Neuronal stem cell (in vitro differentiated cells): ENCODE results near the gene RRP1B.
"Not testable (repeated sequence)": the region's sequence is repeated elsewhere in the genome, so short reads cannot be mapped to it uniquely, and the experiment has no call there.

ENCODE experiments used
- DNase-seq: peaks from one replicate; pipeline ENCODE4 v3.0.0-alpha.2; 2013; ENCODE audit warnings: low spot score
- H2AFZ ChIP-seq: one replicate; pipeline ENCODE4 v1.6.1; 2013; ENCODE audit warnings: mild to moderate bottlenecking, low read length, inconsistent platforms
- H2AK5ac ChIP-seq: 2 replicates; pipeline ENCODE4 v1.6.1; 2013; ENCODE audit warnings: low read depth, mild to moderate bottlenecking, inconsistent platforms, low read length, moderate library complexity, mixed read lengths
- H2BK120ac ChIP-seq: 2 replicates; pipeline ENCODE4 v1.6.1; 2013; ENCODE audit warnings: low read depth, mild to moderate bottlenecking, inconsistent platforms, low read length, moderate library complexity, mixed read lengths
- H2BK12ac ChIP-seq: one replicate; pipeline ENCODE4 v1.6.1; 2013; ENCODE audit warnings: low read length, inconsistent platforms
- H2BK15ac ChIP-seq: 2 replicates; pipeline ENCODE4 v1.6.1; 2013; ENCODE audit warnings: mild to moderate bottlenecking, low read length, inconsistent platforms, mixed read lengths
- H2BK5ac ChIP-seq: one replicate; pipeline ENCODE4 v1.6.1; 2013; ENCODE audit warnings: inconsistent platforms, mild to moderate bottlenecking, low read length, moderate library complexity
- H3K14ac ChIP-seq: one replicate; pipeline ENCODE4 v1.6.1; 2013; ENCODE audit warnings: low read length, inconsistent platforms
- H3K18ac ChIP-seq: 2 replicates; pipeline ENCODE4 v1.6.1; 2013; ENCODE audit warnings: low read length, inconsistent platforms
- H3K23ac ChIP-seq: 2 replicates; pipeline ENCODE4 v1.6.1; 2013; ENCODE audit warnings: low read depth, mild to moderate bottlenecking, mixed read lengths, low read length, inconsistent platforms; ENCODE audit not compliant: poor library complexity
- H3K27ac ChIP-seq: replicated peaks from 3 replicates; pipeline ENCODE4 v1.5.1; 2013; ENCODE audit warnings: low read length, inconsistent platforms
- H3K27me3 ChIP-seq, 3 experiments: 2 replicates each; pipeline ENCODE4 v1.6.1; 2013; ENCODE audit warnings: low read length in 3 of 3, mild to moderate bottlenecking in 2 of 3, inconsistent platforms in 1 of 3, low read depth in 1 of 3, mixed read lengths in 1 of 3, moderate library complexity in 1 of 3; ENCODE audit not compliant: control insufficient read depth in 3 of 3, insufficient read depth in 3 of 3
- H3K36me3 ChIP-seq, 2 donors: replicated peaks in 1 of 2; 2 replicates each; pipeline ENCODE4 v1.6.1; 2013; ENCODE audit warnings: low read length in 2 of 2; ENCODE audit not compliant: control insufficient read depth in 2 of 2, insufficient read depth in 2 of 2
- H3K4ac ChIP-seq: 2 replicates; pipeline ENCODE4 v1.6.1; 2013; ENCODE audit warnings: inconsistent platforms, mild to moderate bottlenecking, low read length, moderate library complexity
- H3K4me1 ChIP-seq, 2 donors: 1 replicate in 1 of 2; 2 replicates in 1 of 2; pipeline ENCODE4 v1.6.1; 2013; ENCODE audit warnings: low read length in 2 of 2, low read depth in 1 of 2; ENCODE audit not compliant: control insufficient read depth in 2 of 2, insufficient read depth in 1 of 2
- H3K4me2 ChIP-seq: one replicate; pipeline ENCODE4 v1.6.1; 2013; ENCODE audit warnings: mild to moderate bottlenecking, low read length, inconsistent platforms; ENCODE audit not compliant: insufficient read depth, poor library complexity, severe bottlenecking
- H3K4me3 ChIP-seq, 2 donors: 2 replicates each; pipeline ENCODE4 v1.5.1; 2013; ENCODE audit warnings: low read length in 2 of 2, mild to moderate bottlenecking in 2 of 2, inconsistent platforms in 1 of 2, moderate library complexity in 1 of 2
- H3K79me1 ChIP-seq: one replicate; pipeline ENCODE4 v1.6.1; 2013; ENCODE audit warnings: low read depth, mild to moderate bottlenecking, inconsistent platforms, low read length, moderate library complexity
- H3K9ac ChIP-seq: one replicate; pipeline ENCODE4 v1.6.1; 2013; ENCODE audit warnings: mild to moderate bottlenecking, low read depth, low read length, inconsistent platforms; ENCODE audit not compliant: poor library complexity
- H3K9me3 ChIP-seq, 2 donors: replicated peaks in 1 of 2; 2 replicates each; pipeline versions ENCODE3 to v1.6.1; 2013; ENCODE audit warnings: low read length in 2 of 2, mild to moderate bottlenecking in 2 of 2, inconsistent platforms in 1 of 2, low read depth in 1 of 2, mixed read lengths in 1 of 2, moderate library complexity in 1 of 2; ENCODE audit not compliant: control insufficient read depth in 2 of 2, insufficient read depth in 1 of 2
- H4K8ac ChIP-seq: one replicate; pipeline ENCODE4 v1.6.1; 2013; ENCODE audit warnings: low read depth, mild to moderate bottlenecking, inconsistent platforms, low read length, moderate library complexity
- H4K91ac ChIP-seq: one replicate; pipeline ENCODE4 v1.6.1; 2013; ENCODE audit warnings: low read length, low read depth, mild to moderate bottlenecking, inconsistent platforms; ENCODE audit not compliant: poor library complexity
- WGBS, 2 donors: extraction: QIAGEN DNeasy Blood & Tissue Kit; methylation state at CpG; one replicate each; pipeline ENCODE4 v1.1.7; 2013; ENCODE audit warnings: missing lambda C conversion rate in 2 of 2, mixed read lengths in 1 of 2; ENCODE audit not compliant: insufficient read length in 2 of 2, insufficient replicate concordance in 1 of 2; ENCODE audit errors: extremely low coverage in 2 of 2; 5-methylcytosine and 5-hydroxymethylcytosine counted together

Gene RRP1B

GRCh38 chr21:43694437-43695079 is 35.2 kb downstream of the RRP1B start:
- Histone ChIP-seq H3K18ac (no peak overlapping the region), H4K91ac (no peak overlapping the region), H3K4ac (no peak overlapping the region), H3K27ac (no peak overlapping the region), H3K36me3 (peaks cover 45 to 78% of the 10 kb centered on the region in 2 donors), H3K4me3 (no peak overlapping the region), H3K9me3 (no peaks in the 10 kb centered on the region), H3K23ac (peak overlapping the region; percentile 43), H3K14ac (no peak overlapping the region), H2BK5ac (no peak overlapping the region), H3K4me2 (peak overlapping the region; percentile 3), H3K9ac (no peak overlapping the region), H3K79me1 (peaks cover 5% of the 10 kb centered on the region), H2AK5ac (no peak overlapping the region), H4K8ac (no peak overlapping the region), H2BK15ac (no peak overlapping the region), H3K4me1 (peaks cover 0 to 1% of the 10 kb centered on the region in 2 donors), H2BK12ac (no peak overlapping the region), H2AFZ (no peak overlapping the region), H2BK120ac (no peak overlapping the region), H3K27me3 (no peaks in the 10 kb centered on the region)
- DNase-seq = no peak
- no CpG with 5 or more reads among the region's 27 CpGs for WGBS, 2 donors

- H3K4ac ChIP-seq = no peak overlapping the region
- no peak overlapping the region for H2AFZ ChIP-seq
- no peak overlapping the region for H3K4me2 ChIP-seq
- no peak overlapping the region for H3K27ac ChIP-seq
- no CpG with 5 or more reads among the region's 17 CpGs for WGBS, 2 donors
- H3K27me3 ChIP-seq = no peaks in the 10 kb centered on the region
- H4K8ac ChIP-seq = no peak overlapping the region
- no peak overlapping the region for H3K18ac ChIP-seq
- H3K4me3 ChIP-seq = no peak overlapping the region
- no peak for DNase-seq
- H3K23ac ChIP-seq = peak overlapping the region; percentile 91
- no peak overlapping the region for H2BK120ac ChIP-seq
- no peak overlapping the region for H2BK12ac ChIP-seq
- H2BK5ac ChIP-seq = no peak overlapping the region
- H3K14ac ChIP-seq = peak overlapping the region; percentile 38
- no peak overlapping the region for H3K9ac ChIP-seq
- peaks cover 5% of the 10 kb centered on the region for H3K79me1 ChIP-seq
- H3K9me3 ChIP-seq = no peaks in the 10 kb centered on the region
- no peak overlapping the region for H2BK15ac ChIP-seq
- H2AK5ac ChIP-seq = no peak overlapping the region
- peaks cover 0 to 9% of the 10 kb centered on the region in 2 donors for H3K4me1 ChIP-seq
- H3K36me3 ChIP-seq = peaks cover 32 to 62% of the 10 kb centered on the region in 2 donors
- no peak overlapping the region for H4K91ac ChIP-seq
Measured at GRCh38 chr21:43696214-43696613, 36.9 kb downstream of the RRP1B start.

GRCh38 chr21:43697758-43698643 is 38.6 kb downstream of the RRP1B start:
- no peak overlapping the region for H4K91ac ChIP-seq
- peaks cover 5% of the 10 kb centered on the region for H3K79me1 ChIP-seq
- no peak overlapping the region for H3K9ac ChIP-seq
- no peaks in the 10 kb centered on the region for H3K9me3 ChIP-seq
- H3K18ac ChIP-seq = no peak overlapping the region
- no peak overlapping the region for H3K27ac ChIP-seq
- no CpG with 5 or more reads among the region's 11 CpGs for whole genome bisulfite sequencing, 2 donors
- H3K4me2 ChIP-seq = no peak overlapping the region
- H2BK12ac ChIP-seq = no peak overlapping the region
- peaks cover 7 to 18% of the 10 kb centered on the region in 2 donors for H3K4me1 ChIP-seq
- H3K4ac ChIP-seq = no peak overlapping the region
- no peak overlapping the region for H2AK5ac ChIP-seq
- no peak overlapping the region for H2BK120ac ChIP-seq
- H3K23ac ChIP-seq = no peak overlapping the region
- H2BK5ac ChIP-seq = no peak overlapping the region
- H4K8ac ChIP-seq = no peak overlapping the region
- no peak overlapping the region for H3K4me3 ChIP-seq
- no peak overlapping the region for H2AFZ ChIP-seq
- H3K27me3 ChIP-seq = no peaks in the 10 kb centered on the region
- H2BK15ac ChIP-seq = no peak overlapping the region
- H3K36me3 ChIP-seq = peaks cover 20 to 44% of the 10 kb centered on the region in 2 donors
- DNase-seq = no peak
- no peak overlapping the region for H3K14ac ChIP-seq

GRCh38 chr21:43699492-43699777 is 40.1 kb downstream of the RRP1B start:
- not testable (repeated sequence) for H2BK5ac ChIP-seq, H4K8ac ChIP-seq, H2BK15ac ChIP-seq, H2BK12ac ChIP-seq, H3K4ac ChIP-seq, H3K27me3 ChIP-seq, H3K14ac ChIP-seq, H3K23ac ChIP-seq, H2AK5ac ChIP-seq, H3K79me1 ChIP-seq, DNase-seq, H4K91ac ChIP-seq, H3K18ac ChIP-seq, H2AFZ ChIP-seq, H3K9me3 ChIP-seq, H3K9ac ChIP-seq, H3K4me3 ChIP-seq, H3K27ac ChIP-seq, H3K4me2 ChIP-seq, H2BK120ac ChIP-seq
- peaks cover 8 to 29% of the 10 kb centered on the region in 2 donors for H3K36me3 ChIP-seq
- no CpG with 5 or more reads among the region's 5 CpGs for WGBS, 2 donors
- peaks cover 15 to 25% of the 10 kb centered on the region in 2 donors for H3K4me1 ChIP-seq
